C4-2B (cell line): ENCODE measurements around the gene NR4A1.

Experiments used
- H3K27ac ChIP-seq: fragments of 450-650 bp; 2 replicates; pipeline ENCODE4 v1.5.1; 2017
- ZFX ChIP-seq: fragments of 450-650 bp; IDR thresholded peaks from 2 replicates; pipeline ENCODE4 v1.6.1; 2017
- TF ChIP-seq, protein P1 (sequence below): fragments of 450-650 bp; conservative IDR thresholded peaks from 2 replicates; pipeline ENCODE4 v1.5.1; 2017; ENCODE audit warnings: mild to moderate bottlenecking

NR4A1 gene

GRCh38 chr12:52044292-52044983 is 6.8 kb upstream of the NR4A1 start:
- 0 out of 2 replicates have a peak, but pooled peaks have one; percentile 18 for TF ChIP-seq ZFX
- TF ChIP-seq, protein P1, sequence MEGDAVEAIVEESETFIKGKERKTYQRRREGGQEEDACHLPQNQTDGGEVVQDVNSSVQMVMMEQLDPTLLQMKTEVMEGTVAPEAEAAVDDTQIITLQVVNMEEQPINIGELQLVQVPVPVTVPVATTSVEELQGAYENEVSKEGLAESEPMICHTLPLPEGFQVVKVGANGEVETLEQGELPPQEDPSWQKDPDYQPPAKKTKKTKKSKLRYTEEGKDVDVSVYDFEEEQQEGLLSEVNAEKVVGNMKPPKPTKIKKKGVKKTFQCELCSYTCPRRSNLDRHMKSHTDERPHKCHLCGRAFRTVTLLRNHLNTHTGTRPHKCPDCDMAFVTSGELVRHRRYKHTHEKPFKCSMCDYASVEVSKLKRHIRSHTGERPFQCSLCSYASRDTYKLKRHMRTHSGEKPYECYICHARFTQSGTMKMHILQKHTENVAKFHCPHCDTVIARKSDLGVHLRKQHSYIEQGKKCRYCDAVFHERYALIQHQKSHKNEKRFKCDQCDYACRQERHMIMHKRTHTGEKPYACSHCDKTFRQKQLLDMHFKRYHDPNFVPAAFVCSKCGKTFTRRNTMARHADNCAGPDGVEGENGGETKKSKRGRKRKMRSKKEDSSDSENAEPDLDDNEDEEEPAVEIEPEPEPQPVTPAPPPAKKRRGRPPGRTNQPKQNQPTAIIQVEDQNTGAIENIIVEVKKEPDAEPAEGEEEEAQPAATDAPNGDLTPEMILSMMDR: no peak
- H3K27ac ChIP-seq: peak overlapping the region; percentile 72

DNA sequence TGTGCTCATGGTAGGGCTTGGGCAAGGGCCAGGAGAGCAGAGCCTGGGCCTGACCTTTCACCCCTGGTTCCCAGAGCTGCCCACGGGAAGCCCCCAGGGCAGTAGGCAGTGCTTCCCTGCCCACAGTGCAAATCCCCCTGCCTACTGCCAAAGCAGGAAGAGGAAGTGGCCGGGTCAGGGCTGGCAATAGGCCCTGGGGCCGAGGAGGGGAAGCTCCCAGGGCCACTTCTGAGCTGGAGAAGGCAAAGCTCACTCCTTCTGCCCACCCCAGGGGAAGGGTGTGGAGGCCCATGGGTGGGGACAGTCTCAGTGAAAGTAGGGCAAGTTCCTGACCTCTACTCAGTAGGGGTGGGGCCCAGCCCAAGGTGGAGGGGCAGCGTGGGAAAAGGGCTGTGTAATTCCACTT is 5.4 kb upstream of the NR4A1 start:
- peak overlapping the region; percentile 72 for H3K27ac ChIP-seq
- TF ChIP-seq, protein P1: no peak
- no peak for TF ChIP-seq ZFX

DNA sequence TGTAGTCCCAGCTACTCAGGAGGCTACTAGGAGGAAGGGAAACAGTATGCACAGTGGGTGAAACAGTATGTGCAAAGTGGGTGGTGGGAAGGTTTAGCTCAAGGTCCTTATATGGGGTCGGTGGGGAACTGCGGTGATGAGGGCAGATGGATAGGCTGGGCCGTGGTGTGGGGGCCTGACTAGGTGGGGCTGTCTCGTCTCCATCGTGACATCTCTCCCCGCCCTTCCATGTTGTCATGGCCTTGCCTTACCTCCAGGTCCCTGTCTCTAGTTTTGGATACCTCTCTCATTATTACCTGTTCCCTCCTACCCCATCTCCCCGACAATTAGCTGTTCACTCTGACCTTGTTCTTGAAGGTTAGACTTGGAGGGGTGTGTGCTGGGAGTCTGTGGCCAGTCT is 4.4 kb upstream of the NR4A1 start:
- TF ChIP-seq ZFX: no peak
- TF ChIP-seq, protein P1: no peak
- H3K27ac ChIP-seq: no peak overlapping the region

GRCh38 chr12:52049286-52049685 is 2.0 kb upstream of the NR4A1 start:
- TF ChIP-seq, protein P1: no peak
- TF ChIP-seq ZFX: no peak
- peak overlapping the region; percentile 91 for H3K27ac ChIP-seq

DNA sequence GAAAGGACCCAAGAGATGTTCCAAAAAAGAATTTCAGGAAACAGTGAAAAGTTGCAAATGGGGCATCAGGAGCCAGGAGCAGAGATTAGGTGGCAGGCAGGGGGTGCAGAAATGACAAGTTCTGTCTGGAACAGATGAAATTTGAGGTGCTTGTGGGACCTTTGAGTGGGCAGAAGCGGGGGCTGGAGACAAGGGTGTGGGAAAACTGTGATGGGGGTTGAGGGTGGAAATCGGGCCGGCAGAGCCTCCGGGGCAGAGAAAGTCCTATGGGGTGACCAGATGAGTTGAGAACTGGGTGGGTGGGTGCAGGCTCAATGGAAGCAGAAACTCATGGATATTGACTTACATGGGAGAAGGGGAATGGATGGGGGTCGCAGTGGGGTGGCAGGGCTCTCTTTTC is 1.6 kb upstream of the NR4A1 start:
- TF ChIP-seq, protein P1: no peak
- no peak for TF ChIP-seq ZFX
- H3K27ac ChIP-seq: peak overlapping the region; percentile 91

- peak overlapping the region; percentile 91 for H3K27ac ChIP-seq
- 0 out of 2 replicates have a peak, but pooled peaks have one; percentile 65 for TF ChIP-seq ZFX
- TF ChIP-seq, protein P1: no peak
These were observed 1.0 kb upstream of the NR4A1 start for GRCh38 chr12:52050116-52050757.

DNA sequence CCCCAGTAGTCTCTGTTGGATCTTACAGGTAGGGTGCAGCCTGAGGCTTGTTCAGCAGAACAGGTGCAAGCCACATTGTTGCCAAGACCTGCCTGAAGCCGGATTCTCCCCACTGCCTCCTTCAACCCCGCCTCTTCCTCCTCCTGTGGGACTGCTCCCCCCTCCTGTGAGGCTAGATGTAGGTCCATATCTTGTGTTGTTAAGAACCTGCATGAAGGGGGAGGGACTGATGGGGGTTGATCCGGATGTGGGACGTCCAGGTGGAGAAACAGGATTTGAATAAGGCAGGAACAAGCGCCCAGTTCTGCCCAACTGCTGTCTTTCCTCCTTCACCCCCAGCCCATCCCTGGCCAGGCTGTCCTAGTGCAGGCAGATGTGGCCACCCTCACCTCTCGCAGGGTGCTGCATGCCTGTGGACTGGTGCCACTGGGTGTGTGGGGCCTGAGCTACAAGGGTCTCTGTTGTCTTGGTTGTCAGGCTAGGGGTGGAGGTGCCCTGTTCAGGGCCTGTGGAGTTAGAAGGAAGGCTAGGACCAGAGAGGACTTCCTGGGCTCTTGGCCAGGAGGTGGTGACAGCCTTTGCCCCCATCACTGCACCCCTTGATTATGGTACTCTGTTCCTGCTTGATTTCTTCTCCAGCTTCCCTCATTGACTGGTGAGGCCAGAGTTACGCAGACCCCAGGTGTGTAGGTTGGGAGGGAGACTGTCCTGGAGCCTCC is 1.4 kb downstream of the NR4A1 start:
- H3K27ac ChIP-seq: peak overlapping the region; percentile 91
- TF ChIP-seq ZFX: no peak
- TF ChIP-seq, protein P1: no peak
